Measurements from ENCODE around the gene CLCN7. TPM values are rescaled to one million over a fixed set of nuclear protein-coding genes. Genes with fewer than 3 reads are reported as not detected.

CLCN7 gene
- total and polyA plus RNA-seq, 11 donors: 30.3 to 70.8 (median 33.6) TPM

DNA sequence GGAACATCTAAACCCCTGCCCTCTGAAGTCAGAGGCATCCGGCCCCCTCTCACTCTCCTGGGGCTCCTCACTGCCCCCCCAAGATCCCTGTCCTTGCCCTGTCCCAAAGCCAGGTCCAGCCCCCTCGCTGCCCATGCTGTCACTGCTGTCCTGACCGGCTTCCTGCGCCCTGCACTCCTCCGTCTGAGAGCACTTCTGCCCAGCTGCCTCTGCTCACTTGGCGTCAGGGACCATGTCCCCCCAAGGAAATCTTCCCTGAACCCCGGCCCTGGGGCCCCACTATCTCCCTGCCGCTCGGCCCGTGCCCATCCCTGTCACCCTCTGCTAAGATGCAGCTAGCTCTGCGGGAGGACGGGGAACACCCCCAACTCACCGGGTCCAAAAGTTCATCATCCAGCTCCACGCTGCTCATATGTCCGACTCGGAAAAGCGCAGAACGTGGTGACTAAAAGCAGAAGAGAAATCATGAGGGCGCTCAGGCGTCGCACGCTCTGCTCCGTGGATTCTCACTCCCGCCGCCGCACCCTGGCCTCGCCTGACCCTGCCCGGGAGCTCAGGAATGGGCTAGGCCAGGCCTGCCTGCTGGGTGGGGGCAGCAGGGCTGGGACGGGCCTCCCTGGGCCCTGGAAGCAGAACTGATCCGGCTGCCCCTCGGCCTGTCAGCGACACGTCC is 9.8 kb downstream of the CLCN7 start:
- H3K4me3 ChIP-seq: no peak overlapping the region
- DNase-seq (peak in 1 of 5 donors; percentile 52), ATAC-seq (no peak)
- H3K9me3 ChIP-seq: no peaks in the 10 kb centered on the region
- WGBS, 4 donors: 89 to 93% (median 91%) methylated on average over 28 to 33 of the region's 33 CpGs
- TF ChIP-seq CTCF (IDR thresholded peaks at IDR 0.05): no peak
- TF ChIP-seq POLR2A (IDR thresholded peaks at IDR 0.05): no peak
- H3K27me3 ChIP-seq: no peaks in the 10 kb centered on the region
- H3K4me1 ChIP-seq: peaks cover 0 to 9% (median 0%) of the 10 kb centered on the region in 12 donors
- intact Hi-C loops (cut with DNase I): no loop called here
- H3K36me3 ChIP-seq: peaks cover 0 to 39% (median 23%) of the 10 kb centered on the region in 9 donors
- H3K27ac ChIP-seq: no peak overlapping the region

DNA sequence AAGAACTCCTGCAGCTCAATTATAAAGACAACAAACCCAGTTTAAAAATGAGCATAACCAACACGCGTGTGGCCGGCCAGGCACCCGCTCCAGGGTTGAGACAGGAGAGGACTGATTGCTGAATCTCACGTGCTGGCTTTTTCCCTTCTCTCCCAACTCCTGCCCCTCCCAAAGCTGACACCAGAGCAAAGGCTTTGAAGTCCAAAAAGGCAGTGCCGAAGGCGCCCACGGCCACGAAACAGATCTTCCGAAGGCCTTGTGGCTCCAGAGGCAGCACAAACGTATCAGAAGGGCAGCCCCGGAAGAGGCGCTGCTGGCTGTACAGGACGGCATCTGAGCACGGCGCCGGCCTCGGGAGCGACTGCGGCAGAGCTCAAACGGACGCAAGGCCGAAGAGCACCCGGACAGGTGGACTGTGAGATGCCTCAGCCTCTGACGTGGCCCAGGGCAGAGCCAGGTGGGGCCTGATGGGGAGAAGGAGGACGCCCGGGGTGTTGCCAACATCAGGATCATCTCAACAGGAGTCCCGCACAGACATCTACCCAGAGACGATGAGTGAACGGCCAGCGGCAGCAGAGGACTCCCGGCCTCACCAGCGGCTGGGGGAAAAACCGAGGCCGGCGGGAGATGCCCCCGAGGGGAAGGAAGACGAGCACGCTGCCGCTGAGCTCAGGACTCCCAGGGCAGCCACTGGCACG is 10.5 kb downstream of the CLCN7 start:
- no peak overlapping the region for H3K4me3 ChIP-seq
- TF ChIP-seq CTCF (IDR thresholded peaks at IDR 0.05) (no peak), POLR2A (IDR thresholded peaks at IDR 0.05) (no peak)
- WGBS, 4 donors: 90 to 92% (median 91%) methylated on average over 28 to 41 of the region's 41 CpGs
- DNase-seq (peak in 1 of 5 donors; percentile 55), ATAC-seq (no peak)
- intact Hi-C loops (cut with DNase I): no loop called here
- peaks cover 0 to 41% (median 23%) of the 10 kb centered on the region in 9 donors for H3K36me3 ChIP-seq
- no peaks in the 10 kb centered on the region for H3K9me3 ChIP-seq
- peaks cover 0 to 9% (median 0%) of the 10 kb centered on the region in 12 donors for H3K4me1 ChIP-seq
- H3K27me3 ChIP-seq: no peaks in the 10 kb centered on the region
- no peak overlapping the region for H3K27ac ChIP-seq

- WGBS, 4 donors: 73 to 89% (median 84%) methylated on average over 16 to 24 of the region's 24 CpGs
- intact Hi-C loops (cut with DNase I): no loop called here
- ATAC-seq: no peak
- Histone ChIP-seq H3K36me3 (peaks cover 0 to 68% (median 48%) of the 10 kb centered on the region in 9 donors), H3K27me3 (no peaks in the 10 kb centered on the region), H3K4me3 (no peak overlapping the region), H3K4me1 (no peaks in the 10 kb centered on the region), H3K27ac (no peak overlapping the region), H3K9me3 (no peaks in the 10 kb centered on the region)
- DNase-seq: no peak
- no peak for TF ChIP-seq POLR2A (IDR thresholded peaks at IDR 0.05)
- no peak for TF ChIP-seq CTCF (IDR thresholded peaks at IDR 0.05)
Observed at GRCh38 chr16:1461146-1461545, 13.7 kb downstream of the CLCN7 start.

GRCh38 chr16:1460602-1461138 is 14.2 kb downstream of the CLCN7 start:
- H3K9me3 ChIP-seq: no peaks in the 10 kb centered on the region
- 92 to 98% (median 93%) methylated on average over 12 to 30 of the region's 30 CpGs for WGBS, 4 donors
- no peak overlapping the region for H3K27ac ChIP-seq
- intact Hi-C loops (cut with DNase I): no loop called here
- ATAC-seq (peak in 1 of 4 donors; percentile 12), DNase-seq (peak in 1 of 5 donors; percentile 44)
- H3K4me3 ChIP-seq: no peak overlapping the region
- no peaks in the 10 kb centered on the region for H3K4me1 ChIP-seq
- no peak for TF ChIP-seq CTCF (IDR thresholded peaks at IDR 0.05)
- TF ChIP-seq POLR2A (IDR thresholded peaks at IDR 0.05): no peak
- H3K36me3 ChIP-seq: peaks cover 0 to 73% (median 53%) of the 10 kb centered on the region in 9 donors
- H3K27me3 ChIP-seq: no peaks in the 10 kb centered on the region

Measured in heart left ventricle (tissue), 16 donors.